HG02610 (cell line): Measurements from ENCODE around the gene PTCD2.

Source experiments
- ATAC-seq: cut with Tn5 transposase; IDR thresholded peaks from one replicate; pipeline ENCODE4 v1.9.1; 2021; ENCODE audit warnings: mild to moderate bottlenecking, moderate library complexity; ENCODE audit not compliant: unreplicated experiment

PTCD2 gene

GRCh38 chr5:72408603-72409002 is 88.4 kb downstream of the PTCD2 start:
- no peak for ATAC-seq

GRCh38 chr5:72410688-72411295 is 90.6 kb downstream of the PTCD2 start:
- no peak for ATAC-seq

DNA sequence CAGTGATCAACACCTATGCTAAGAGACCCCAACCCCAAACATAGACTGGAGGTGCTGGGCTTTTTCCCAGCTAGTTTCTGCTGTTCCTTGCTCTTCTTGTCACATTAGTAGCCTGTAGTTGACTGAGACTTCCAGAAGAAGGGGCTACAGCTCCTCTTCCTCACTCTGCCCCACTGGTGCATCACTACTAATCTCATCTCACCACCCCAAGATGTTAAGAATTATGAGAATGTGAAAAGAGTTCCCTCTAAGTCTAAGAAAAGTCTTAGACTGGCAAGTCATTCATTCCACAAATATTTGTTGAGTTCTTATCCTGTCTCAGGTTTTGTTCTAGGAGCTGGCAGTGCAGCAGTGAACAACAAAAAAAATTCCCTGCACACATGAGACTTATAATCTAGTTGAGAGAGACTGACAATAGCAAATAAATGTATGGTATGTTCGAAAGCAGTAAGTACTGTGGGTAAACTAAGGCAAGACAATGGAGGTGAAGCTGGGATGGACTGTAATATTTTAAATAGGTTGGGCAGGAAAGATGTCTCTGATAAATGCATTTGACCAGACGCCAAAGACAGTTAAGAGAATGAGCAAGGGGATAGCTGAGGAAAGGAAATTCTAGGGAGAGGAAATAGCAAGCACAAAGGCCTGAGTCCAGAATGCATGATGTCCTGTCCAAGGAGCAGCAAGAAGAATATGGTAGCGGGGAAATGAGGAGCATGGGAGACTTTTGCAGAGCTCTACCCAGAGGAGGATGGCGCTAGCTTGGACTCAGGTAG is 92.3 kb downstream of the PTCD2 start:
- no peak for ATAC-seq

DNA sequence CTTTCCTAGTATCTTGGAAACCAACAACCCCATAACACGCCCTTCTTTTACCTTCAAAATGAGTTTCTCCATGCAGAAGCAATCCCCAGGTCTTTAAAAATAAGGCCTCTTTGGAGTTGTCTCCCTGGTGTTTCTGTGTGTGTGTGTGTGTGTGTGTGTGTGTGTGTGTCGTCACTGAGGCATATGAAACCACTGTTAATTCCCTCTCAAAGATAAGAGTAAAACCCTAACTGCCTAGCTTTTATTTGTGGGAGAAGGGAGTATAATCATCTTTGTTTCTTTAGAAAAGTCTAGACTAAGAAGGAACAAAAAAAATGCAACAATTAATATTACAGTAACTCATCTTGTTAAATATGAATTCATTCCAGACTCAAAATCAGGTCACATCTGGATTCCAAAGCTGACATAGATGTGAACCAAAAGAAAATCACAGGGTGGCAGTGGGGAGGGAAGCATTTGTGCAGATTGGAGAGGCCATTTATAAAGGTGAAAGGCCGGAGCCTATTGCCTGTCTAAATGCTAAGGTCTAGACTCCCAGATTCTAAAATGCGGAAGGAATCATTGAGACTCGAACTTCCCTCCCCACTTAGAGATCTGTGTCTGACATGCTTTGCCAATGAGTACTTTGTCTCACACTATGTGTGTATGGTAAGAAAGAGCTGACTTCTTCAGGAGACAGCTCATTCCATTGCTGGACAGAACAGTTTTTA is 95.6 kb downstream of the PTCD2 start:
- no peak for ATAC-seq

- ATAC-seq: no peak
Measured at GRCh38 chr5:72417333-72418062, 97.3 kb downstream of the PTCD2 start.
